GM19351 (cell line): ENCODE measurements around the gene PTGES2.
"Not testable (repeated sequence)": the region's sequence is repeated elsewhere in the genome, so short reads cannot be mapped to it uniquely, and the experiment has no call there.

Source experiments
- ATAC-seq: cut with Tn5 transposase; IDR thresholded peaks from one replicate; pipeline ENCODE4 v1.9.1; 2021; ENCODE audit warnings: mild to moderate bottlenecking, moderate library complexity; ENCODE audit not compliant: unreplicated experiment

Gene PTGES2

GRCh38 chr9:128120741-128121465 is 6.6 kb downstream of the PTGES2 start:
- ATAC-seq = no peak

GRCh38 chr9:128120061-128120740 is 7.3 kb downstream of the PTGES2 start:
- no peak for ATAC-seq

GRCh38 chr9:128118971-128119665 is 8.4 kb downstream of the PTGES2 start:
- ATAC-seq = no peak

- ATAC-seq = no peak
Observed at GRCh38 chr9:128118472-128118857, 9.1 kb downstream of the PTGES2 start.

- ATAC-seq = peak; percentile 67
Observed at GRCh38 chr9:128117613-128118471, 9.7 kb downstream of the PTGES2 start.

GRCh38 chr9:128116104-128117083 is 11.1 kb downstream of the PTGES2 start:
- no peak for ATAC-seq

- no peak for ATAC-seq
Observed at GRCh38 chr9:128115187-128116103, 12.1 kb downstream of the PTGES2 start.

- ATAC-seq = no peak
Observed at GRCh38 chr9:128114326-128115186, 13.0 kb downstream of the PTGES2 start.

- no peak for ATAC-seq
Observed at GRCh38 chr9:128113526-128114325, 13.8 kb downstream of the PTGES2 start.

GRCh38 chr9:128111726-128112125 is 15.8 kb downstream of the PTGES2 start:
- ATAC-seq = not testable (repeated sequence)

GRCh38 chr9:128109050-128109709 is 18.3 kb downstream of the PTGES2 start:
- no peak for ATAC-seq

- ATAC-seq = no peak
Observed at GRCh38 chr9:128108269-128109049, 19.1 kb downstream of the PTGES2 start.

- ATAC-seq = no peak
Observed at GRCh38 chr9:128107468-128108268, 19.9 kb downstream of the PTGES2 start.

GRCh38 chr9:128106940-128107467 is 20.5 kb downstream of the PTGES2 start:
- no peak for ATAC-seq
